Measurements from ENCODE around the gene C2CD3.
"Not testable (repeated sequence)": the region's sequence is repeated elsewhere in the genome, so short reads cannot be mapped to it uniquely, and the experiment has no call there.

Gene C2CD3

GRCh38 chr11:73995247-73995646 lies 175.6 kb downstream of the C2CD3 start:
- Histone ChIP-seq H3K27me3 (ENCODE audit: control insufficient read depth, insufficient read depth, low read length) (no peaks in the 10 kb centered on the region), H3K9me3 (ENCODE audit: control insufficient read depth, insufficient read depth, low read length) (no peaks in the 10 kb centered on the region), H3K4me3 (ENCODE audit: low read depth, low read length) (no peak overlapping the region), H3K4me1 (ENCODE audit: control insufficient read depth, insufficient read depth, low read length) (no peaks in the 10 kb centered on the region), H3K36me3 (ENCODE audit: control insufficient read depth, insufficient read depth, low read length) (no peaks in the 10 kb centered on the region), H3K9ac (ENCODE audit: low read depth, low read length) (no peak overlapping the region)

- no peaks in the 10 kb centered on the region for H3K4me1 ChIP-seq (ENCODE audit: control insufficient read depth, insufficient read depth, low read length)
- H3K9me3 ChIP-seq (ENCODE audit: control insufficient read depth, insufficient read depth, low read length) = no peaks in the 10 kb centered on the region
- no peak overlapping the region for H3K9ac ChIP-seq (ENCODE audit: low read depth, low read length)
- H3K27me3 ChIP-seq (ENCODE audit: control insufficient read depth, insufficient read depth, low read length) = no peaks in the 10 kb centered on the region
- H3K36me3 ChIP-seq (ENCODE audit: control insufficient read depth, insufficient read depth, low read length) = no peaks in the 10 kb centered on the region
- no peak overlapping the region for H3K4me3 ChIP-seq (ENCODE audit: low read depth, low read length)
Observed at GRCh38 chr11:73991471-73992006, 179.3 kb downstream of the C2CD3 start.

- Histone ChIP-seq H3K9me3 (ENCODE audit: control insufficient read depth, insufficient read depth, low read length) (no peaks in the 10 kb centered on the region), H3K27me3 (ENCODE audit: control insufficient read depth, insufficient read depth, low read length) (no peaks in the 10 kb centered on the region), H3K9ac (ENCODE audit: low read depth, low read length) (no peak overlapping the region), H3K4me1 (ENCODE audit: control insufficient read depth, insufficient read depth, low read length) (no peaks in the 10 kb centered on the region), H3K4me3 (ENCODE audit: low read depth, low read length) (no peak overlapping the region), H3K36me3 (ENCODE audit: control insufficient read depth, insufficient read depth, low read length) (no peaks in the 10 kb centered on the region)
Observed at GRCh38 chr11:73990730-73991129, 180.1 kb downstream of the C2CD3 start.

GRCh38 chr11:73989156-73989555 lies 181.6 kb downstream of the C2CD3 start:
- Histone ChIP-seq H3K9ac (ENCODE audit: low read depth, low read length) (no peak overlapping the region), H3K36me3 (ENCODE audit: control insufficient read depth, insufficient read depth, low read length) (no peaks in the 10 kb centered on the region), H3K27me3 (ENCODE audit: control insufficient read depth, insufficient read depth, low read length) (no peaks in the 10 kb centered on the region), H3K9me3 (ENCODE audit: control insufficient read depth, insufficient read depth, low read length) (no peaks in the 10 kb centered on the region), H3K4me3 (ENCODE audit: low read depth, low read length) (no peak overlapping the region), H3K4me1 (ENCODE audit: control insufficient read depth, insufficient read depth, low read length) (no peaks in the 10 kb centered on the region)

- H3K4me3 ChIP-seq (ENCODE audit: low read depth, low read length) = no peak overlapping the region
- H3K27me3 ChIP-seq (ENCODE audit: control insufficient read depth, insufficient read depth, low read length) = no peaks in the 10 kb centered on the region
- H3K4me1 ChIP-seq (ENCODE audit: control insufficient read depth, insufficient read depth, low read length) = peaks cover 5% of the 10 kb centered on the region
- H3K9me3 ChIP-seq (ENCODE audit: control insufficient read depth, insufficient read depth, low read length) = no peaks in the 10 kb centered on the region
- H3K9ac ChIP-seq (ENCODE audit: low read depth, low read length) = no peak overlapping the region
- H3K36me3 ChIP-seq (ENCODE audit: control insufficient read depth, insufficient read depth, low read length) = no peaks in the 10 kb centered on the region
Observed at GRCh38 chr11:73988227-73988626, 182.6 kb downstream of the C2CD3 start.

GRCh38 chr11:73985661-73986060 lies 185.1 kb downstream of the C2CD3 start:
- H3K27me3 ChIP-seq (ENCODE audit: control insufficient read depth, insufficient read depth, low read length); H3K9me3 ChIP-seq (ENCODE audit: control insufficient read depth, insufficient read depth, low read length); H3K36me3 ChIP-seq (ENCODE audit: control insufficient read depth, insufficient read depth, low read length); H3K9ac ChIP-seq (ENCODE audit: low read depth, low read length); H3K4me3 ChIP-seq (ENCODE audit: low read depth, low read length): not testable (repeated sequence)
- peaks cover 10% of the 10 kb centered on the region for H3K4me1 ChIP-seq (ENCODE audit: control insufficient read depth, insufficient read depth, low read length)

- H3K9me3 ChIP-seq (ENCODE audit: control insufficient read depth, insufficient read depth, low read length) = no peaks in the 10 kb centered on the region
- H3K4me1 ChIP-seq (ENCODE audit: control insufficient read depth, insufficient read depth, low read length) = peaks cover 19% of the 10 kb centered on the region
- no peaks in the 10 kb centered on the region for H3K27me3 ChIP-seq (ENCODE audit: control insufficient read depth, insufficient read depth, low read length)
- no peak overlapping the region for H3K9ac ChIP-seq (ENCODE audit: low read depth, low read length)
- peaks cover 2% of the 10 kb centered on the region for H3K36me3 ChIP-seq (ENCODE audit: control insufficient read depth, insufficient read depth, low read length)
- H3K4me3 ChIP-seq (ENCODE audit: low read depth, low read length) = peak overlapping the region; percentile 98
Observed at GRCh38 chr11:73983741-73984538, 186.9 kb downstream of the C2CD3 start.

- Histone ChIP-seq H3K4me1 (ENCODE audit: control insufficient read depth, insufficient read depth, low read length) (peaks cover 19% of the 10 kb centered on the region), H3K4me3 (ENCODE audit: low read depth, low read length) (peak overlapping the region; percentile 98), H3K9ac (ENCODE audit: low read depth, low read length) (no peak overlapping the region), H3K27me3 (ENCODE audit: control insufficient read depth, insufficient read depth, low read length) (no peaks in the 10 kb centered on the region), H3K36me3 (ENCODE audit: control insufficient read depth, insufficient read depth, low read length) (peaks cover 9% of the 10 kb centered on the region), H3K9me3 (ENCODE audit: control insufficient read depth, insufficient read depth, low read length) (no peaks in the 10 kb centered on the region)
Observed at GRCh38 chr11:73982990-73983740, 187.6 kb downstream of the C2CD3 start.

- Histone ChIP-seq H3K36me3 (ENCODE audit: control insufficient read depth, insufficient read depth, low read length) (peaks cover 15% of the 10 kb centered on the region), H3K4me3 (ENCODE audit: low read depth, low read length) (peak within 1 kb of the TSS; percentile 98), H3K9ac (ENCODE audit: low read depth, low read length) (peak within 1 kb of the TSS; percentile 74), H3K27me3 (ENCODE audit: control insufficient read depth, insufficient read depth, low read length) (no peaks in the 10 kb centered on the region), H3K4me1 (ENCODE audit: control insufficient read depth, insufficient read depth, low read length) (peaks cover 19% of the 10 kb centered on the region), H3K9me3 (ENCODE audit: control insufficient read depth, insufficient read depth, low read length) (no peaks in the 10 kb centered on the region)
Observed at GRCh38 chr11:73982595-73982989, 188.2 kb downstream of the C2CD3 start, which contains the start of gene UCP2. UCP2 (minus strand) TSS chr11:73982843; CDS start chr11:73978378, 4,465 bp downstream.

GRCh38 chr11:73981051-73981805 lies 189.6 kb downstream of the C2CD3 start:
- no peak overlapping the region for H3K9ac ChIP-seq (ENCODE audit: low read depth, low read length)
- peaks cover 28% of the 10 kb centered on the region for H3K36me3 ChIP-seq (ENCODE audit: control insufficient read depth, insufficient read depth, low read length)
- H3K9me3 ChIP-seq (ENCODE audit: control insufficient read depth, insufficient read depth, low read length) = no peaks in the 10 kb centered on the region
- peak overlapping the region; percentile 98 for H3K4me3 ChIP-seq (ENCODE audit: low read depth, low read length)
- peaks cover 19% of the 10 kb centered on the region for H3K4me1 ChIP-seq (ENCODE audit: control insufficient read depth, insufficient read depth, low read length)
- H3K27me3 ChIP-seq (ENCODE audit: control insufficient read depth, insufficient read depth, low read length) = no peaks in the 10 kb centered on the region
